HG02981 (cell line): ENCODE data around the gene MALAT1.

Experiments
- ATAC-seq: cut with Tn5 transposase; IDR thresholded peaks from one replicate; pipeline ENCODE4 v1.9.1; 2021; ENCODE audit warnings: mild to moderate bottlenecking, moderate library complexity; ENCODE audit not compliant: unreplicated experiment

Gene MALAT1

DNA sequence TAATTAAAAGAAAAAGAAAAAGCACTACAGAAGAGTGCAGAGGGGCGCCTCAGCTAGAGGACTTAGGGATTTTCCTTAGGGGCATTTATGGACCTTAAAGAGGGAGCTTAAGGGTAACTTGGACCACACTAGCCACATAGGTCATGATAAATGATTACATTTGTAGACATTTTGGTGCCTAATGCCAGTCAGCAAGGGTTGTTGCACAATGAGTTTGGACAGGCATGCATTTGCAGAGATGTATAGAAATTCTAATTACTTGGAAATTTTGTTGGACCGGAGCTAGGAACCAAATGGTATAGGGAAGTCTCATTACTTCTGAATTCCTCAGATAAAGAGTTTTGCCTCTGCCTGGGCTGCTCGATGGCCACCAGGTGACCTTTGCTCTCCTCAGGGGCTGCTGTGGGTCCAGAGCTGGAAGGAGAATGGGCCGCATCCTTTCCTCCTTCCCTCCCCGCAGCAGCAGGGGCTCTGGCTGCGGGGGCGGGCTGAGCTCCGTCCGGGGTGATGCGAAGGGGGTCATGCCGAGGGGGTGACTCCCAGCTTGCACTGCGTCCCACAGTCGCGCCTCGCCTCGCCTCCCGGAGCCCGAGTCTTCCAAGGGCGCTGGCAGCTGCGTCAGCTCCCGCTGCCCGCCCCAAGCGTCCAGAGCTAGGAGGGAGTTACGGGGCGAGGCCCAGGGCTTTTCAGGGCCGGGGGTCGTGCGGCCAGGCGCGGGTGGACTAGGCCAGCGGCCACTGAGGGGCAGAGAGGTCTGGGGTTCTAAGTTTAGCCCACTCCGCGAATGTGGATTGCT is 20.3 kb upstream of the MALAT1 start:
- no peak for ATAC-seq

DNA sequence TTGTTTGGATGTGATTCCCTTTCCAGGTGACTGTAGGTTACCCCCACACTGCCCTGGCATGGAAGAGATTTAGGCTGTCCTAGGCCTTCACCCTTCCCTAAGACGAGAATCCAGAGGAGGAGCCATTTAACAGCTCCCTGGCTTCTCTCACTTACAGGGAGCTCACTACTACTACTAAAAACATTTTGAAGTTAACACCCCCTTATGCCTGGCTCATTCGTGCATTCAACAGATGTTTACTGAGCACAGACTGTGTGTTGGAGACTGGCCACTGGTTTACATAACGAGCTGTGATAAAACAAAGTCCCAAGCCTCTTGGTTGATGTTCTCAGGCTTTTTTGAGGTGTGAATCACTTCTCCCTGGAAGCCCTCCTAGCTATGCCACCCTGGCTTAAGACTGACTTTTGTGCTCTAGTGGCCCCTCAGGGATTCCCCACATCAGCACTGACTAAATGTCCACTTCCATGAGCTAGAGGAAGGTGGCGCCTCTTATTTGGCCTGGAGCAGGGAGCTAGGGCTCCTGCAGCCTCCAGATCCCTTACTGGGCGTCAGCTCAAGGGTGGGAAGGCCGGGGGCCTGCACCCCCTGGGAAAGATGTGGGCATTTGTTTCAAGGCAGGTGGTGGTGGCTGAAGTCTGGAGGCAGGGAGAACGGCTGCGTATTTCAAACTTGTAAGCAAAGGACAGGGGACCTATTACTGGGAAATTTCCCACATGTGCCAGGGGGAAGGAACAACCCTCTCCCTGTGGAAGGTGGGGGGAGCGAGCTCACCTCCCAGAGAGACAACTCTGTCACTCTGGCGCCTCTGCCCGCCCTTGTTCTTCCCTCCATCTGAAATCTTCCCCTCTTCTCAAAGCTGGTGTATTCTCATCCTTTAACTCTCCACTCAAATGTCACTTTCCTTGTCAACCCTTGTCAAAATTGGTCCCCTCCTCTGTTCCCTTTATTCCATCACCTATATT is 19.4 kb upstream of the MALAT1 start:
- ATAC-seq, result no peak

DNA sequence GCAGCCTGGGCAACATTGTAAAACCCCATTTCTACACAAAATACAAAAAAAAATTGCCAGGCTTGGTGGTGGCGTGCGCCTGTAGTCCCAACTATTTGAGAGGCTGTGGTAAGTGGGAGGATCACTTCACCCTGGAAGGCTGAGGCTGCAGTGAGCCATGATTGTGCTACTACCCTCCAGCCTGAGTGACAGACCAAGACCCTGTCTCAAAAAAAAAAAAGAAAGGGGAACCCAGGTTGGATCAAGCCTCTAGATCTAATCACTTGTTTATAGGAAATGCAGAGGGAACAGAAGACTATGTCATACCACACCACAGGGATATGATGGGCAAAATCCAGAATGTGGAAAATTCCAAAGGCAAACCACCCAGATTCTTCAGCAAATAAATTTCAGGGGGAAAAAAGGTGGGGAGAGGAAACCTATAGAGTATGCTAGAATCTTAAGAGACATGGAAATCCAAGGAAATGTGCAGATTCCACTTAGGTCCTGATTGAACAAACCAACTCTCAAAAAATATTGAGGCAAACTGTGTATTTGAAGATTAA is 16.5 kb upstream of the MALAT1 start:
- ATAC-seq, result no peak

DNA sequence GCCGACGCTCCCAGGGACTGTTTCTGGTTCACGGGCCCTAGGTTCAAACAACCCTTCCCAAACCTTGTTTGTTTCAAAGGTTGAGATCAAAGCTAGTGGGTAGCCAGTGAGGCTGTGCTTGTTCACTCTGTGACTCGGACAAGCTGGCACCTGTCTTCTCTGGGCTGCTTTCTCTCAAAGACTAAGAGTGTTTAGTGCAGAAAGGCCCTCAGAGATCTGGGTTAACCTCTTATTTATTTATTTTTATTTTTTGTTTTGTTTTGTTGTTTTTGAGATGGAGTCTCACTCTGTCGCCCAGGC is 13.0 kb upstream of the MALAT1 start:
- no peak for ATAC-seq

DNA sequence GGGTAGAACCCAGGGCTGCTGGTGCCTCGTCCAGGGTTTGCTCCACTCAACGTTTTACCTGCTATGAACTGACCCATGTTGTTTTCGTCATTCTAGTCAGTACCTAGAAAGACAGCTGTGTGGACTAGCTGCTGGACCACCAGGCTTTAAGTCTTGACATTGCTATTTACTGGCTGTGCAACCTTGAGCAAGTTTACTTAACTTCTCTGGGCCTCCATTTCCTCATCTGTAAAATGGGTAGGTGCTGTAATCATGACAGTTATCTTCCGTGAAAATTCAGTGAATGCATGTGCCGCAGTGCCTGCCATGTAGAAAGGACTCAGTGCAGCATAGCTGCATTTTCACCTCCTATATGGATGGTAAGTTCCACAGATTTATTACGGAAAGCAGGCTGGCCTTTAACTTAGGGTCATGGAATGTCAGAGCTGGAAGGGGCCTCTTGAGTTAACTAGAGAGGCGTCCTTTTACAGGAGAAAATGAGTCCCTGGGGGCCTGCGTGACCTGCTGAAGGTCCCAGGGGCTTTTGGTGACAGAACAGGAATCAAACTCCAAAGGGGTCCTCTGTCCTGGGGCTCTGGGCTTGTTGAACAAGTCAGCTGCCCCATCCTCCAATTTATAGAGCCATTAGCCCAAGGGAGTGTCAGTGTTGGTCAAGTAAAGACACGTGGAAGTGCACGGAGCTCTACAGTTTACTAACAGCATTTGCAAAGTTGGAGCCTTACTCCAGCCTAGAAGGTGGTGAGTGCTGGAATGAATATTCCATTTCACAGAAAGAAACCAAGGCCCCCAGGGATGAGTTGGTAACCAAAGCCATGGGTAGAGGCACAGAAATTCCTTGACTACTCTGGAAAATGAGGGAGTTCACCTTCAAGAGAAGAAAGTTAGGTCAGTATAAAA is 12.0 kb upstream of the MALAT1 start:
- no peak for ATAC-seq

DNA sequence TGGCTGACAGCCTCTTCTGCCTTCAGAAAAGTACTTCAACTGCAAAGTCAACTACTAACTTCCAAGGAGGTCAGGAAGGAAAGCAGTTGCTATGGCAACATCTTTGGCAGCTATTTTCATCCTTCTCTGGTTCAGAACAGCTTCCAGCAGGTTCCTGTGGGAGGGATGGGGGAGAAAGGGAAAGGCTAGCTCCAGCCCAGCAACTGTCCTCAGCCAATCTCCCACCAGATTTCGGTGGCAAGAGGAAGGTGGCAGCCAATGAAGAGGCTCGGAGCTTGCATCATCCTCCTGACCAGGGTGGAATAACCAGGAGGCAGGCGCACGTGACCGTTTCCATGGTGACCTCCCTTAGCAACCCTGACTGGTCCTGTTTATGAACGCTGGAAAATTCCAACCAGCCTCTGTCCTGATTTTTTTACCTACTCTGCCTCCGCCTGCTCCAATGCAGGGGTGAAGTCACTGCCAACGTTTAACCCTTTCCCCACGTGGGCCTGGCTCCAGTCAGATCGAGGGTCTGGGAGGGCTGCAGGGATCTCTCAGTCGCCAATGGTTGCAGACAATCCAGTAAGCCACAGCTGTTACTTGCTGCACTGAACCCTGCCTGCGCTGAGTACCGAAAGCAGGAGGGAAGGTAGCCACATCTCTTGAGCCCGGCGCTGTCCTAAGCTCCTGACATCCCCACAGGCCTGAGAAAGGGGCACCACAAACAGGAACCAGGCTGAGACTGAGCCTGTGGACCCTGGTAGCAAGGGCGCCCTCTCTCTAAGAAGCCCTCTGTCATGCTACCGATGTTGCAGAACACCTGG is 11.2 kb upstream of the MALAT1 start:
- ATAC-seq, result no peak

DNA sequence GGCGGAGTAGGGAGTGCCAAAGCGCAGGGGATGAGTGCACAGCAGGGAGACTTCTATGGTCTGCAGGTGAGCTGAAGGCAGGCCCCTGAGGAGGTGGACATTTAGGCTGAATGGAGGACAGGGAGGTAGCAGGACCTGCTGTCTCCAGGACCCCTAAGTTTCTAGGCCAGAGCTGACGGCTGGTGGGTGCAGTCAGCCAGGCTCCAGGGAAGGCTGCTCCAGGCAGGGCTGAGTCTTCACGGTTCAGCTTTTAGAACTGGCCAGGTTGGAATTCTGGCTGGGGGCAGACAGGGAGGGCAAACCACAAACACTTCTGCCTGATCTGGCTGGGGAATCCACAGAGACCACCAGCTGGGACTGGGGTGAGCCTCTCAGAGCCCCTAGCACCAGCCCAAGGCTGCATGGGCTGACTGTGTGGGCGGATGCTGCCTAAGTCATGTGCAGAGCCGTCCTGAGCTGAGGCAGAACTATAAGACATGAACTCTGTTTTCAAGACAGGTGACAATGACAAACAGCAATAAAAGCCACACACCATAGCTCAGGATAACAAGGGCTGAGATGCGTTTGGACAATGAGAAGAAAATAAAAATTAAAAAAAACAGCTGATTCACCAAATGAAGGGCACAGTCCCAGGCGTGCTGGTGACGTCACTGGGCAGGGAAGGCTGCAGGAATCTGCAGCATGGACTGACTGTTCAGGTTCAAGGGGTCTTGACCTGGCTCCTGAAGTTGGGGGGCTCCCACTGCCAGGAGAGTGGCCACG is 10.4 kb upstream of the MALAT1 start:
- ATAC-seq, result no peak

DNA sequence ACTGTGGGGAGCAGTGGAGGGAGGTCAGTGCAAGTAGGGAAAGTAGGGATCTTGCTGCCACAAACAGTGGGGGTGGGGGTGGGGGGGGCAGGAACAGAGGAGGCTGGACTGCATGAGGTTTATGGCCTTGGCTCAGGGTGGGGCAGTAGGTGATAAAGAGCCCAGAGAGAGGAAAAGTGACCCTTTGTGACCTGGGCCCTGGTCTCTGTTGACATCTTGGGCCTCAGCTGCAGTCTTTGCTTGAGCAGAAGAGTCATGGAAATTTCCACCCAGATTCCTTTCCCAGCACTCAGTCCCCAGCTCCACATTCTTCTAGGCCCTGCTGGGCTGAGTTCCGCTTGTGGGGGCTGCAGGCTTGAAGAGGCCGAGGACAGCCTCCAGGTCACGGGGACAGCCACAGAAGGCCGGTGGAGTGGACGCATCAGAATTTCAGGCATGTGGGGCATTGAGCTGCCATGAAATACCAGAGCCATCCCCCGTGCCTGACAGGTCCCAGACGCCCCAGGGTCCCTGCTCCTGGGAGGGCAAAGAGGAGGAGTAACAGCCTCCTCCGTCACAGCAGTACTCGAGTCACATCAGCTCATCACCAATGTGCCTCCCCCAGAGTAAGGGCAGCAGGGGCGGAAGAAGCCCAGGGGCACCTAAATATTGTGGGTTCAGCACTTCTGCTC is 9.7 kb upstream of the MALAT1 start:
- ATAC-seq, result no peak

DNA sequence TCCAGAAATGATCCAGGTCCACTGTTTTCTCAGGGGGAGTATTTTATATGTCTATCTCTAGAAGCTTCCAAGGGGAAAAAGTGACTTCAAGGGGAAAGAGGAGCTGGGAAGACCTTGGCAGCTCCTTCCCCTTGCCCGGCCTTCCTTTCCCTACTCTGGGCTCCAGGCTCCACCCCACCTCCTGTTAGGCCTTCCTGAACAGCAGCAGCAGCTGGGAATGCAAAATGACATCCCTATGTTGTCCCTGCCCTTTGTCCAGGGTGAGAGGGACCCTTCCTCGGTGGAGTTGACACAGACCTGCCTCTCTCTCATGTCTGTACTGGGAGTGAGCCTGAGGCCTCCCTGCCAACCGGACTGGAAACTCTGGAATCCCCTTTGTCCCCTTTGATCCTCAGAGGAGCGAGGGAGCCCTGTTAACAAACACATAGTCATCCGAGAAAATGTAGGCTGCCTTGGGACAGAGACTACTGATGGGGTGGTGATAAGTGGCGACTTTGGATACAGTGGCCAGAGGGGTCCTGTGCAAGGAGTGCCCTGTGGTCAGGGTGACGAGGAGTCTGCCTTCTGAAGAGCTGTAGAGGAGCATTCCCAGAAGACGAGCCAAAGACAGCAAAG is 9.0 kb upstream of the MALAT1 start:
- ATAC-seq, result no peak

DNA sequence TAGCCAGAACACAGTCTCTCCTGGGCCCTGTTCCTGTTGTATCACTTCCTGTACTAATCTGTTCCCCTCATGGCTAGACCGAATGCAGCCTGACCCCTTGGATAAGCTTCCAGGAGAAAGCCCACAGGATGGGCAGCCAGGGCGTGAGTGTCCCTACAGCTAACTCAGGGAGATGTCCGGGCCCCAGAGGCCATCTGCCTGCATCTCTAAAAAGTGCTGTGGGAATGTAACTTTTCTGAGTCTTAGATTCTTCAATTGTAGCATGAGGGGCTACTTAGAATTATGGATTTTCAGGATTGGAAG is 7.7 kb upstream of the MALAT1 start:
- ATAC-seq, result no peak

DNA sequence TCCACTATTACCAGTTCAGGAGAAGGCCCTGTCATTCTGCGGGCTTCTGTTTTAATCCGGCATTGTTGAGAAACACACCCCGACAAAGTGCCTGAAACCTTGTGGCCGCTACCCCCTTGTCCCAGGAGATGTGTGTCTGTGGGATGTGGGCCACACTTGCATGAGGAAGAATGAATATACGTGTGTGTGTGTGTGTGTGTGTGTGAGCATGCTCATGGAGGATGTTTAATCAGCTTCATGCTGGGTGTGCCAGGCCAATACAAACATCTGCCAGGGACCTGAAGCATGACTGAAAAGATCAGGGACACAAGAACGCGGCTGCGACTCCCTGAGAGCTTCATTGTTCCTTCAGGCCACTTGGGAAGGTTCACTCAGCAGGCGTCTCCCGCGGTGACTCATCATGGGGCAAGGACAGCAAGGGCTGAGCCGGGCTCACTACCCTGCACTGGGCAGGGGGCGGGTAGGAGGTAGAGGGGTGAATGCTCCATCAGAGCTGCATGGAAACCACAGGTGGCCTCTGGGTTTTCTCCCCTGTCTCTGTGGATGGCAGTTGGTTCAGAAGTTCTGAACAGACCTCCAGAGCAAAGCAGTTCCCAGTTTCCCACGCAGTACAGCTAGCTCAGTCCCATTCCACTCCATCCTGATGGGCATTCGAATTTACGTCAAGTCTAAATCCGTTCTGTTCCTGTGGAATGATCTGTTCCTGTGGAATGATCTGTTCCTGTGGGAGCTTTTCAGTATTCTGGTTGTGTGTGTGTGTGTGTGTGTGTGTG is 7.0 kb upstream of the MALAT1 start:
- ATAC-seq, result no peak

DNA sequence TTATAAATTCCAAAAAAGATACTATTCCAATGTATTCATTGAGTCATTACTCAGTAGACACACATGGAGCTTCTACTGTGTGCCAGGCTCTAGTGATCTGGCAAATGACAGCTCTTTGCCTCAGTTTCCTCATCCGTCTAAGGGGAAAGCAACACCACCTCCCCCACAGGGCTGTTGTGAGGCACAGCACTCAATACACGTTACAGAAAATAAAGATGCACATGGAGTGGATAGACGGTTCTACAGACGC is 6.5 kb upstream of the MALAT1 start:
- ATAC-seq, result no peak

DNA sequence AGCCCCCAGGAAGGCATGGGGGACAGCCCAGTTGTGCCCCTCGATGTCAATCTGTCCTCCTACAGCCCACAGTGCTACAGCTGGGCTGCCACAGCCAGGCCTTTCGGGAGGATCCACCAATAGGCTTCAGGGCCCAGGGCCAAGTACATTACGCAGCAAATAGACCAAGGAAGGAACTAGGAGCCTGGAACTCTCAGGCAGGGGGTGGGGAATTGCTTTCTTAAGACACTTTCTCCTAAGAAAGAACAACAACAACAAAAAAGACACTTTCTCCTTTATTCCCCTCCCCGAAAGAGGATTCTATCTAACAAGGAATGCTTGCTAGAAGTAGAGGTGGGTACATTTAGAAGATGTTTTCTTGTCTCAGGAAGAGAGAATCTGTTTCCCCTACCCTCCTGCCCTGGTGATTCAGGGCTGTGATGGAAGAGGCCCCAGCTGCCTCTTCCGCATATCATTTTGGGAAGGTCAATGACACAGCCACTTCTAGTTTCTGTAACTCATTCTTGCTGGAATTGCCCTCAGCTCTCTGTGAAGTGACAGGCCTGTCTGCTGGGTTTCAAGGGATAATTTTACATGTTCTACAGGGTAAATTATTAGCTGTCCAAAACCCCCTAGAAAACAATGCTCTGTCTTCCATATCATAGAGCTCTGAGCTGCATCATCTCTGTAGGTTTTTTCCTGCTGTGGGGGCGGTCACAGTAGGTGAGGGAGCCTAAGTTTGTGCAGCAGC is 6.0 kb upstream of the MALAT1 start:
- ATAC-seq, result no peak

DNA sequence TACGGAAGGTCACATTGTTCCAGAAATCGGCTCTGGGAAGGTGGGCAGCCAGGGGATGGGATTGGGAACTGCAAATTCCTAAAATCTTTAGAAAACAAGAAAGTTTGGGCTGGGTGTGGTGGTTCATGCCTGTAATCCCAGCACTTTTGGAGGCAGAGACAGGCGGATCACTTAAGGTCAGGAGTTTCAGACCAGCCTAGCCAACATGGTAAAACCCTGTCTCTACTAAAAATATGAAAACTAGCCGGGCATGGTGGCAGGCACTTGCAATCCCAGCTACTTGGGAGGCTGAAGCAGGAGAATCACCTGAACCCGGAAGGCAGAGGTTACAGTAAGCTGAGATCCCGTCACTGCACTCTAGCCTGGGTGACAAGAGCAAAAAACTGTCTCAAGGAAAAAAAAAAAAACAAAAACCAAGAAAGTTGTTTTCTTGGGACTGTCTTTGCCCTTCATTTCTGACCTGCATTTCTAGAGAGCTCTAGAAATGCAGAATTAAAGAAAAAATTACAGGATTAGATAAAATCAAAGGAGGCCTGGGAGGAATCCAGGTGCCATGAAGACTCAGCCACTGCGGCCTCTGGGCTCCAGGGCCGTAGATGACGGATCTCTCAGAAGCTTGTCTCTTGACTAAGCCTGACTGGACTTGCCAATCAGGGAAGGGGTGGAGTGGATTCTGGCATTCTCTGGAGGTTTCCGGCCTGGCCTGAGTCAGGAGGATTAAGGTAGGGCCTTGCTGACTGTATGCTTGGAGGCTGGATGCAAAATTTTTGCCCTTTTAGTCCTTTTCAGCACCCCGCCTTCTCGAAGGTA is 5.3 kb upstream of the MALAT1 start:
- ATAC-seq, result no peak

DNA sequence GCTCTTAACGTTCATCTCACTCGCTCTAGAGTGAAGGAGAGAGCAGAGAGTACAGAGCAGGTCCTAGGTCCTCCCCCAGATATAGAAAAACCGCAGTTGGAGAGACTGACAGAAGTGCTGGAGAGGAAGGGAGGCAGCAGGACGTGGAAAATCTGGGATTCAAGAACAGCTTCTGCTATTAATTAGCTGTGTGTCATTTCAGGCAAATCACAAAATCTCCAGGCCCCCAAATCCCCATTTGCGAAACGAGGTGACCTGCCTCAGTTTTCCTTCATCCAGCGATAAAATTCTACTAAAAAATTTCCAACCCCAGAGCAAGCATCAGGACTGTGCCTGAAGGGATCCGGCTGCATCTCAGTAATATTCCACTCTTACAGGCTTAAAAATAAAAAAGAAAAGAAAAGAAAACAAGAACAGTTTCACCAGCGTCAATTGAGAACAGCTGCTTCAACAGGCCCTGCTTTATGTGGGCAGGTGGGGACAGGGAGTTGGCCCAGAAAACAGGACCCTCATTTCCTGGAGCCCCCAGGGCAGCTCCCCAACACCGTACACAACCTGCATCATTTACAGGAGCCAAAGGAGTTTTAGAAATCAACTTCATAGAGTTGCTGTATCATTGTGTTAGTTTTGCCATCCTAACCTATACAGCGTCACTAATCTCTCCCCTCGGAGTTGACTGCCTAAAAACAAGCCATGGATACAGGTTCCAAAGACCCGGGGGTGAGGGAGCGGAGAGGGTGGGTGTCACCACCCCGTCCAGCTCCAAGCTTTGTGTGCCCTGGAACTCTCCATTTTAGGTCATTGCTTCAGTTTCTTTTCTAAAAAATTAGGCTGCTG is 2.3 kb upstream of the MALAT1 start:
- ATAC-seq, result no peak
